Testis (tissue), 2 donors: ENCODE measurements around the gene STK32A.

Experiments used
- POLR2A ChIP-seq: fragments of 450-650 bp; IDR thresholded peaks from one replicate; pipeline ENCODE4 v1.6.1; 2017; ENCODE audit warnings: antibody characterized with exemption, mild to moderate bottlenecking, moderate library complexity
- TF ChIP-seq, protein P1 (sequence below), 3 experiments: fragments of 450-650 bp in 2 of 3; fragments of 200-600 bp in 1 of 3; sonication (generic) in 1 of 3; IDR thresholded peaks; one replicate each; pipeline ENCODE4 v1.5.1; 2016 to 2019; ENCODE audit warnings: antibody characterized with exemption in 3 of 3, mild to moderate bottlenecking in 2 of 3, moderate library complexity in 1 of 3

DNA sequence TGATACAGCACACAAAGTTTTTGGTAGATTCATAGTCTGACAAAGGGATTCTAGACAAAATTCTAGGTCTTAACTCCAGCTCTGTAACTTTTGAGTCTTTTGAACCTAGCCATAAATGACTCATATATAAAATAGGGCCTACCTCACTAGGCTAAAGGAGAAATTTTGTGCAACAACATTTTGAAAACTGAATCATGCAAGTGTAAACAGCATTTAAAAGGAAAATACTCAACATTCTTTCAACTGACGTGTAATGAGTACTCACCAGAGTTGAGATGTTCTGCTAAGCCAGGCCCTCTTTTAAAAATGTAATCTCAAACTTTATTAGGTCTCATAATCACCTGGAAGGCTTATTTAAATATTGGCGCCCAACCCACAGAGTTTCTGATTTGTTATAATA lies 113.2 kb downstream of the STK32A start:
- TF ChIP-seq POLR2A = no peak
- TF ChIP-seq, protein P1, sequence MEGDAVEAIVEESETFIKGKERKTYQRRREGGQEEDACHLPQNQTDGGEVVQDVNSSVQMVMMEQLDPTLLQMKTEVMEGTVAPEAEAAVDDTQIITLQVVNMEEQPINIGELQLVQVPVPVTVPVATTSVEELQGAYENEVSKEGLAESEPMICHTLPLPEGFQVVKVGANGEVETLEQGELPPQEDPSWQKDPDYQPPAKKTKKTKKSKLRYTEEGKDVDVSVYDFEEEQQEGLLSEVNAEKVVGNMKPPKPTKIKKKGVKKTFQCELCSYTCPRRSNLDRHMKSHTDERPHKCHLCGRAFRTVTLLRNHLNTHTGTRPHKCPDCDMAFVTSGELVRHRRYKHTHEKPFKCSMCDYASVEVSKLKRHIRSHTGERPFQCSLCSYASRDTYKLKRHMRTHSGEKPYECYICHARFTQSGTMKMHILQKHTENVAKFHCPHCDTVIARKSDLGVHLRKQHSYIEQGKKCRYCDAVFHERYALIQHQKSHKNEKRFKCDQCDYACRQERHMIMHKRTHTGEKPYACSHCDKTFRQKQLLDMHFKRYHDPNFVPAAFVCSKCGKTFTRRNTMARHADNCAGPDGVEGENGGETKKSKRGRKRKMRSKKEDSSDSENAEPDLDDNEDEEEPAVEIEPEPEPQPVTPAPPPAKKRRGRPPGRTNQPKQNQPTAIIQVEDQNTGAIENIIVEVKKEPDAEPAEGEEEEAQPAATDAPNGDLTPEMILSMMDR (IDR thresholded peaks at IDR 0.05) = no peak
